NT2/D1 (cell line): ENCODE results near the gene ARSB.

ENCODE experiments used
- SUZ12 ChIP-seq: IDR thresholded peaks from 2 replicates; pipeline ENCODE4 v1.6.1; 2011; ENCODE audit not compliant: insufficient read length, insufficient read depth; ENCODE audit errors: extremely low read depth
- YY1 ChIP-seq: IDR thresholded peaks from 2 replicates; pipeline ENCODE4 v1.6.1; 2011; ENCODE audit not compliant: insufficient read length, insufficient read depth
- ZNF274 ChIP-seq: IDR thresholded peaks from 2 replicates; pipeline ENCODE4 v1.6.1; 2011; ENCODE audit warnings: mild to moderate bottlenecking, low read depth, low read length

DNA sequence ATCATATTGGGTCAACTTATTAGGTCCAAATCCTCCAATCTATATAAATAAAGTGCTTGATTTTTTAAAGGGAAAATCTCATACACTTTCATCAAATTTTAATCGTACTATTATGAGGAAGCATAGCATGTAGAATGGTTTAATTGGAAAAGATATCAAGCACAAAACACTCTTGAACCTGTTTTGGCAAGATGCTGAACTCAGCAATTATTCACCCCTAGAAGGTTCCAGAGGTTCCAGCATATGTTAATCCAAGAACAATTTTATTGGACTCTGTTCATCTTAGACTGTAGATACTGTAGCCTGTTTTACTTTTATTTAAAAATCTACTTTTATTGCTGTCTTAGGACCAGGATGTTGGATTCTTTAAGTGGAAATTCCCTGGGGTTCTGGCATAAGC, 244.1 kb downstream of the ARSB start:
- TF ChIP-seq YY1, result no peak
- TF ChIP-seq SUZ12, result no peak
- TF ChIP-seq ZNF274, result no peak
